GM10248 (cell line): Measurements from ENCODE around the gene TRIOBP.
"Not testable (repeated sequence)": the region's sequence is repeated elsewhere in the genome, so short reads cannot be mapped to it uniquely, and the experiment has no call there.

ENCODE experiments used
- CTCF ChIA-PET: fragments of 300-600 bp; sonication (Branson Sonifier 250); formaldehyde crosslinking; extraction: SDS; loops from one replicate; lab custom pipeline; 2021; ENCODE audit warnings: antibody characterized with exemption; lab: Yijun Ruan, JAX
- POLR2A ChIA-PET: fragments of 350-650 bp; sonication (Branson Sonifier 250); formaldehyde crosslinking; extraction: SDS; loops from one replicate; lab custom pipeline; 2020; ENCODE audit warnings: antibody characterized with exemption; lab: Yijun Ruan, JAX
- DNase-seq: peaks from one replicate; pipeline ENCODE4 v3.0.0; 2012; ENCODE audit errors: extremely low spot score
- CTCF ChIP-seq: IDR thresholded peaks from 2 replicates; pipeline ENCODE4 v1.5.1; 2012; ENCODE audit warnings: mild to moderate bottlenecking, low read depth; ENCODE audit errors: extremely low read depth, missing control alignments, control extremely low read depth

The TRIOBP gene

GRCh38 chr22:37655252-37655563 is 41.6 kb upstream of the TRIOBP start:
- TF ChIP-seq CTCF, result no peak
- POLR2A ChIA-PET, result no interaction called here
- DNase-seq, result no peak
- CTCF ChIA-PET, result interaction anchor here (1.2 to 21.9 kb wide), 3 partner anchors 12 to 48 kb away, joined by 3 to 315 read pairs (median 179); partner anchors contain the start of genes LGALS1 and NOL12

DNA sequence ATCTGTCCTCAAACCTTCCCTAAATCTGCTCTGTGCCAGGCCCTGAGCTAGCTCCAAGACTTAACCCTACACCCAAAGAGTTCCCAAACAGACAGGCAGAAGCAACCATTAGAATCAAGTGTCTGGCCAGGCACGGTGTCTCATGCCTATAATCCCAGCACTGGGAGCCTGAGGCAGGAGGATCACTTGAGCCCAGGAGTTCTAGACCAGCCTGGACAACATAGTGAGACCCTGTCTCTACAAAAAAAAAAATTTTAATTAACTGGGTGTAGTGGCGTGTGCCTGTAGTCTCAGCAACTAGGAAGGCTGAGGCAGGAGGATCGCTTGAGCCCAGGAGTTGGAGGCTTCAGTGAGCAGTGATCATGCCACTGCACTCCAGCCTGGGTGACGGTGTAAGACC is 40.3 kb upstream of the TRIOBP start:
- ChIA-PET CTCF (interaction anchor here (0.8 to 21.9 kb wide), 4 partner anchors 14 to 24 kb away, joined by 3 to 315 read pairs (median 92); partner anchors contain the start of genes LGALS1 and NOL12), POLR2A (interaction anchor here (5.5 kb wide), 1 partner anchor 20 kb away, joined by 39 read pairs; the partner anchor contains the start of gene LGALS1)
- not testable (repeated sequence) for DNase-seq

DNA sequence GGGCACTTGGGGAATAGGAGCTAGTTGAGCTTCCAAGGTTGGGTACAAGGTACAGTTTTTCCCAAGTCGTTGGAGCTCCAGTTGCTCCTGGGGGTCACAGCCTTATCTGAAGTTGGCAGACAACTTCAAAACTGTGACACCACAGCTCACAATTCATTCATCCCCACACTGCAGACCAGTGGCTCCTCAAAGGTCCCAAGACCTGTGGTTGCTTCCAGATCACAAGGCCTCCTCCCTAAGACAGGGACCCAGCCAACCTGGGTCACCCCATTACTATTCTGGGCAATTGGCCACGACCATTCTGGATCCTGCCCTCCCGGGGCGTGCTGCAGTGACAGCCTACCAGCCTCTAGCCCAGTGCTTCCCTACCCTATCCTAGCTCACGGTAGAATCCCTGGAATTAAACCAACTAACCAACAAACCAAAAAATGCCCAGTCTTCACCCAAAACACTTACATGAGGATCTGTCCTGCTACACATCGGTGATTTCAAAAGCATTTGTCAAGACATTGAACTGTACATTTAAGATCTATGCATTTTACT is 39.2 kb upstream of the TRIOBP start:
- POLR2A ChIA-PET, result interaction anchor here (0.6 to 5.5 kb wide), 11 partner anchors 10 to 797 kb away, joined by 3 to 39 read pairs (median 5); partner anchors contain the start of genes GCAT, GGA1, LGALS1 and NCF4
- TF ChIP-seq CTCF, result no peak
- no peak for DNase-seq
- CTCF ChIA-PET, result interaction anchor here (0.8 to 21.9 kb wide), 14 partner anchors 10 to 308 kb away, joined by 3 to 315 read pairs (median 4); partner anchors contain the start of genes GCAT, LGALS1 and NOL12

DNA sequence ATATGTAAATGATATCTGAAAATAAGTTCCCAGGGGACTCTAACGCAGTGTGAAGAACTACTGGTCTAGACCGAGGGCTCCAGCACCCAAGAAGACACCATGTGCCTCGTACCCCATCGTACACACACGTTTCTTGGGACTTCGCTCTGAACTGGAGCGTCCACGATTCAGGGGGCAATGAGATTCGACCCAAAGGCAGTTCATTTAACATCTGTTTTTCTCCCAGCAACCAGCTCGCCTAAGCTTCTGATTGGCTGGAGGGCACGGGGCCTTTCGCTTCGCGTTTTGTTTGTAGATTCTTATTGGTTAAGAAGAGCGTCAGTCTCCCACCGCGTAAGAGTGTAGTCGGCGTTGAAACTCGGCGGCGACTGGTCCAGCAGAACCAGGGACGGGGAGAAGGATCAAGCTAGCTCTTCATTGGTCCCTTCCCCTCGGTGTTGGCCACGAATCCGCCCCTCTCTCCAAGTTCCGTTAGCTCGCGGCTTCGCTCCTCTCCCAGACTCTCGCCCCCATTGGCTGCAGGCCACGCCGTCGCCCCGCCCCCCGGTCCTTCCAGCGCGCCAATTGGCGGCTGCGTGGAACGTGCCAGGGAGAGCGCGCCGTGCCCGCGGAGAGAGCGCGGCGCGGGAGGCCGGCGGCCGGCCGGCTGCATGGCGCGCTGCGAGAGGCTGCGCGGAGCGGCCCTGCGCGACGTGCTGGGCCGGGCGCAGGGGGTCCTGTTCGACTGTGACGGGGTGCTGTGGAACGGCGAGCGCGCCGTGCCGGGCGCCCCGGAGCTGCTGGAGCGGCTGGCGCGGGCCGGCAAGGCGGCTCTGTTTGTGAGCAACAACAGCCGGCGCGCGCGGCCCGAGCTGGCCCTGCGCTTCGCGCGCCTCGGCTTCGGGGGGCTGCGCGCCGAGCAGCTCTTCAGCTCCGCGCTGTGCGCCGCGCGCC is 38.4 kb upstream of the TRIOBP start, which contains the start of gene PDXP:
Gene PDXP (plus strand): TSS at position 591 of the 933 bp plus-strand sequence. CDS start 60 bp downstream, at position 651.
- ChIA-PET CTCF (interaction anchor here (0.8 to 21.9 kb wide), 14 partner anchors 10 to 307 kb away, joined by 3 to 315 read pairs (median 4); partner anchors contain the start of genes GCAT, GGA1, LGALS1 and NOL12), POLR2A (interaction anchor here (0.6 to 5.5 kb wide), 11 partner anchors 9 to 191 kb away, joined by 3 to 39 read pairs (median 5); partner anchors contain the start of genes EIF3L, GCAT, GGA1 and LGALS1)
- TF ChIP-seq CTCF, result no peak
- DNase-seq, result peak; percentile 97

- DNase-seq, result no peak
- CTCF ChIA-PET, result interaction anchor here (1.2 to 21.9 kb wide), 9 partner anchors 12 to 305 kb away, joined by 3 to 315 read pairs (median 14); partner anchors contain the start of genes GGA1, LGALS1 and NOL12
- POLR2A ChIA-PET, result interaction anchor here (0.9 to 5.5 kb wide), 3 partner anchors 17 to 190 kb away, joined by 3 to 39 read pairs (median 4); partner anchors contain the start of genes EIF3L and LGALS1
- TF ChIP-seq CTCF, result no peak
Measured at GRCh38 chr22:37659066-37659896, 37.6 kb upstream of the TRIOBP start.
